HK-2 (cell line): ENCODE data around the gene PPCS.

Source experiments
- DNase-seq: peaks from one replicate; pipeline ENCODE4 v3.0.0-alpha.2; 2018; ENCODE audit not compliant: unreplicated experiment

PPCS gene

DNA sequence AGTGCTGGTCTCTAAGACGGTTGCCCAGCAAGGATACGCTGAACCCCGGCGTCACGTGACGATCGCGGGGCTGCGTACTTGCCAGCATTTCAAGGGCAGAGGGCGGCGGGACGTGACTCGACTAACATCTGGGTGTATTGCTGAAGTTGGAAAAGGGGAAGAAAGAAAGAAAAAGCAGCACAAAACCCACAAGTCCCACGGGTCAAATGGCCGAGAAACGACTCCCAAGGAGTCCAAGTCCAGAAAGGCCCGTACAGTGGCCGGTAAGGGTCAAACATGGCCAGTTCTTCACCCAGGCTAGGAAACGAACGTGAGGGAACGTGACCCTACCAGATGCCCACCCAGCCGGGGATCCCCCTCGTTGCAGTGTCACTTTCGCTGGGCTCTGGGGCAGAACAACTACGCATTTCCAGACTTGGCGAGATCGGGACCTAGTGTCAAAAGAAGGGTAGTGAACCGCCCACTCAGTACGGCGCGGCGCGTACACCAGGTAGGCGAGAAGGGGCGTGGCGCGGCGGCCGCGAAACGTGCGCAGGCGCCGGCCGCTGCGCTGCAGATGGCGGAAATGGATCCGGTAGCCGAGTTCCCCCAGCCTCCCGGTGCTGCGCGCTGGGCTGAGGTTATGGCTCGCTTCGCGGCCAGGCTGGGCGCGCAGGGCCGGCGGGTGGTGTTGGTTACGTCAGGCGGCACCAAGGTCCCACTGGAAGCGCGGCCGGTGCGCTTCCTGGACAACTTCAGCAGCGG lies at the start of gene PPCS, which contains the start of gene ZMYND12:
Gene PPCS, plus strand, starts transcription at position 534 of the 744 bp plus-strand sequence. Its CDS starts 23 bp downstream, at position 557.
Gene ZMYND12, minus strand, starts transcription at position 13 of the 744 bp plus-strand sequence. CDS start 25 bp downstream, outside the sequence.
- DNase-seq = peak; percentile 84

DNA sequence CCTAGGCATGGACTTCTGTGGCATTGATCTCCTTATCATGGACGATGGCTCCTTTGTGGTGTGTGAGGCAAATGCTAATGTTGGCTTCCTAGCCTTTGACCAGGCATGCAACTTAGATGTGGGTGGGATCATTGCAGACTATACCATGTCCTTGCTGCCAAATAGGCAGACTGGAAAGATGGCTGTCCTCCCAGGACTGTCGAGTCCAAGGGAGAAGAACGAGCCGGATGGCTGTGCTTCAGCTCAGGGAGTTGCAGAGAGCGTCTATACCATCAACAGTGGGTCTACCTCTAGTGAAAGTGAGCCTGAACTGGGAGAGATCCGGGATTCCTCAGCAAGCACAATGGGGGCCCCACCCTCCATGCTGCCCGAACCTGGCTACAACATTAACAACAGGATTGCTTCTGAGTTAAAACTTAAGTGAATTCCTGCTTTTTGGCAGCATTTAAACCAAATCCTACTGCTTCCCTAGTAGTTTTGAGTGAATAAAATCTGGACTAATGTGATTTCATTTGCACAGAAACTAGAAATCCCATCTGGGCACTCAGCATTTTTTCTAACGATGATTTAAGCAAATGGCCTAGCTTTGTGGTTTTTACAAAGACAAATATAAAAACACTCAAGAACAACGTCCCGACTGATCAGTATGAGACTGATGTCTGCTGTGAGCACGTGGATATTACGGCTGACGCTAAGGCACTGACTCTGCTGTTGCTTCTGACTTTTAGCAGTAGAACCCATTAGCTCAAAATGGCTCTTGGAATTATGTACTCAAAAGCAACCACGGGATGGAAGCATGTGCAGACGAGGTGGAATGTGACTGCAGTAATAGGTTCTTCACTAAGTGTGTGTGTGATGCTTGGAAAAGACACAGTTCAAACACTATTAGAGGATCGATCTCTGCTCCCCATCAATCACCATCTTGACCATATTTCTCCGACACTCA lies 41.5 kb upstream of the PPCS start:
- no peak for DNase-seq

DNA sequence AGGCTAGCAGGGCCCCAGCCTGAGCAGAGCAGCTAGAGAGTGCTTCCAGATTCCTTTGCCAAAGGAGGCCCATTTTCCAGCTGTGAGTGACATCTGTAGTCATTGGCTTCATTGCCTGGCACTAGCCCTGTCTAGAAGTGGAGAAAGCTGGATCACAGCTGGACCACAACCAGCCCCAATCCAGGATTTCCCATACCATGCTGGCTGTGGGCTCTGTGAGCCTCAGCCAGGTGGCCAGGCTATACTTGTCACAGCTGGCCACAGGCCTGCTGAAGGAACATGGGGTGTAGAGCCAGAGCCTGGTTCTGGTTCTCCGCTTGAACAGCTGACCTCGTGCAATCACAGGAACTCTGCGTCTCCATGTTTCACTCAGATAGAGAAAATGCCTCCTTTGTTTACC lies 39.2 kb upstream of the PPCS start:
- no peak for DNase-seq

DNA sequence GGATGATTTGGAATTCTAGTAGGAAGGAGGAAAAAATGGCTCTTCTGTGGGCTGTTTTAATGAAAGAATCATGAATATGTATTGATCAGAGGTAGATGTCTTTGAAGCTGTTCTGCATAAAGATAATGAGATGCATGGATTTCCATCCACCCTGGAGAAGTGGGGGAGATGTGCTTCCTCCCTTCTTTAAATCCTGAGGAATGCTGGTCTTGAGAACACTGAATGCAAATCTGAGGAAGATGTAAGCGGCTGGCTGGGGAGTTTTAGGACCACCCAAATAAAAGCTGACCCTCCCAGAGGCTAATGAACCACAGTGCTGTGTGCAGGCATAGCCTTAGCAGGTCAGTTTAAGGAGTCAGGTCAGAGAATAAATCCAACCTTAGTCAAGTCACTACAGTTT lies 37.8 kb upstream of the PPCS start:
- DNase-seq = no peak

DNA sequence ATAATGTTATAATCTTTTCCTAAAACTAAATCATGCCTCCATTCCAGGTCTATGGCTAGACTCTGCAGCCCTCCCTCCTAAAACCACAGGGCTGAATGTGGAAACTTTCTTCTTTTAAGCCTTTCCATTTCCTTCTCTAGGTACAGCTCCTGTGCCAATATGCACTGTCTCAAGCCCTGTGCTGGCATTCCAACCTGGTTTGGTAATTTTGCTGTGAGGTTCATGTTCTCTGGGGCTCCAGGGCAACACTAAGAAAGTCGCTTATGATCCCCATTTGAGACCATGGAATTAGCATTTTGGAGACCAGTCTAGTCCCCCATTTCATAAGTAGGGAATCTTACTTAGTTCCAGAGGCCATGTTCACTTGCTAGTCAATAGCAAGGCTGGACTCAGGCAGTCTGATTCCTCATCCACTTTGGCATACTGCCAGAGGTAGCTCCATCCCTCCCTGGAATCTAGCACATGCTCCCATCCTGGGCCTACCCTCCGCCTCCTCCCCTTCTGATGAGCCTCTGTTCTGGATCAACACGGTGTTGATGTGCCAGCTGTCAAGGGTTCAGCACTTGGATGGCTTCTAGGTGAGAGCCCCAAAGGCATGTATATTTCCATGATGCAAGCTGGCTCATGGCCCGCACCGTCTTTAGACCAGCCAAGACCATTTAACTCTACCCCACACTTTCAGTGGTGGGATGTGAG lies 37.1 kb upstream of the PPCS start:
- no peak for DNase-seq

DNA sequence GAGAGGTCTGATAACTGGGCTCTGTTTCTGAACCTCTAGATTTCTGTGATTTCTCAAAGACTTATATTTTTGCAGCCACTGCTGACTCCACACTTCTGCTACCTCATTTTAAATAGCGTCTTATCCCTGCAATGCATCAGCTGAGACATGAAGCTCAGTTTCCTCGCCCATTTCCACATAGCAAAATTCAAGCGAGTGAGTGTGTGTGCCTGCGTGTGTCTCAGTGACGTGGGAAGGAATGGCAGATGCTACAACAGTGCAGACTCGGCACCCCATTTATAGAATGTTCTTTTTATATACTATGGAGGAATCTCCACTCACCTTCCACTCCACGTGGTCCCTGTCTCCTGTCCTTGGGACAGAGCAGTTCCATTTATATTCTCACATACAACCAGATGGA lies 36.2 kb upstream of the PPCS start:
- DNase-seq = no peak

DNA sequence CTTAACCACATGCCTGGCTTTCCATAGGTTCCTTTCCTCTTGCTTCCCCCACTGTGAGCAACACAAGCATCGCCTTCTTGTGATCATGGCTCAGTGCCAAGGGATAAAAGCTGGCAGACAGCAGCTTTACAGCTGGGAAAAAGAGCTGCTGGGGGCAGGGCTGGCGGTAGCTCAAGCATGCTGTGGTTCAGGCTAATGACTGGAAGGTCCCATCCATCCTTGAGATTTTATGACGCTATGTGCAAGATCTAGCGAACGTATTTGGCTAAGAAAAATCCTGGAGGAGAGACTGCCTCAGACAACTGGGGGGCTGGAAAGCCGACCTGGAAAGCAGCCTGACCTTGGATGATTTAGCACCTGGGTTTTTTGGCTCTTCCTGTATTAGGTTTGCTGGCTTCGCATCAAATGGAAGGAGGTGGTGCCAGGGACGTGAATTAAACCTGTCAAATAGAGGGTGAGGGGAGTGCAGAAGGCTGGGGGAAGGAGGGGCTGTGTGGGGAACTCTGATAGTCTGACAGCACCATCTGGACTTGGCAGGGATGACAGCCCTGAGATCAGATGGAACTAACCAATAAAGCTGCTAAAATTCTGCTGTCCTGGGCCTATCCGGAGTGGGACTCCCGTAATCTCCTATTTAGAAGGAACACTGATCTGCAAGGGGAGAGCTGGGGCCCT lies 35.3 kb upstream of the PPCS start:
- peak; percentile 65 for DNase-seq

DNA sequence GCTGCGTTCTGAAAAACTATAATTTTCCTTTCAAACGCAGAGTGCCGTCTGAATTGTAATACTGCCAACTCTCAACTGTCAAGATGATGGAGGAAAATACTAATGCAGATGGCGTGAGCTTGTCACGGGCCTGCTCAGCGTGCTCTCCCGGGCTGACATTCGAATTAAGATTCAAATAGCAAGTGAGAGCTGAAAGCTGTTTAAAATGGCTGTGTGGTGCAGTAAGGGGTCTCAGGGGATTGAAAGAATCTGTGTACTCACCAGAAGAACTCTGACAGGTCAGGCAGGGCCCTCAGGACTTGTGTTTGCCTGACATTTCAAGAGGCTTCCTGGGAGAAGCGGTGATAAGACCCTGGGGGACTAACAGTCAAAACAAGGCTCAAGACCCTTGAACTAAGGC lies 33.6 kb upstream of the PPCS start:
- no peak for DNase-seq

DNA sequence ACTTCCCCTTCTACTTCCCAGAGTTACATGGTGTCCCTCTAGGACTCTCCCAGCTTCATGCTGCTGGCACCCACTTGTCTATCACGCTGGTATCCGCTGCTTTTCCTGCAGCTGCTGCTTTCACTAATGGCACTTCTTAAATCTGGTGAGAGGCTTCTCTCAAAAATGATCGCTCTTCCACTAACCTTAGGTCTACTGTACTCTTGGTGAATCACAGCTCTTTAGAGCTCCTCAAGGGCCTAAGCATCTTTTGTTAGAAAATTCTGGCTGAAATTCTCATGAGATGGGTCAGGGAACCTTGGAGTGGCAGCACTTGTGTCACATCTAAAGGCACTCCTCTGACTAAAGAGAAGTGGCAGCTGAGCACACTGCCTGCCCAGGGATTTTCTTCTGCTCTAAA lies 32.7 kb upstream of the PPCS start:
- DNase-seq = no peak

DNA sequence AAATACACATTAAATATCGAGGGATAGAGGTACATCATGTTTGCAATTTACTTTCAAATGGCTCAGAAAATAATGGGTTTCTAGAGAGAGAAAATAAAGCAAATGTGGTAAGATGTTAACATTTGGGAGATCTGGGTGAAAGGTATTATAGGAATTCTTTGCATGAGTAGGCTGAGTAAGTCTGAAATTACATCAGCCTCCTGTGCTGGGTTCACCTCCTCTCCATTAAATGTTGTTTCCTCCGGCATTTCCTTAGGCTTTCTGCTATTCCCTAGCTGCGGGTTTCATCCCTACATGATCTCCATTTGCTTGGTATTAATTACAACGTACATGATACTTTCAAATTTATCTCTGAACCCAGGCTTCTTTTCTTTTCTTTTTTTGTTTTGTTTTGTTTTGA lies 32.1 kb upstream of the PPCS start:
- DNase-seq = no peak

DNA sequence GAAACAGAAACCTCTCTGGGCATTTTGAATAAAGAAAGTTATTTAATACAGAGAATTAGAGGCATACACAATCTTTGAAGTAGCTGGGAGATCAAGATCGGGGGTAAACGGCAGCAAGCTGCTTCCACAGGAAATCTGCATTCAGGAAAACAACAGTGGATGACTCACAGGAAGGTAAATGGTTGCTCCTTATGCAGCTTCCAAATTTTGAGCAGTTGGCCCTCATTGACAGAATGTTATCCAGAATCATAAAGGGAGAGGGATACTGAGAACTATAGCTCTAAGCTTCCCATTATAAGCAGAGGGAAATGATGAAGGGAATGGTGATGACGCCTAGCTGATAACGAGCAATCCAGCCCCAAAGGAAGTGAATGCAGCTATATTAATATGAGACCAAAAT lies 29.1 kb upstream of the PPCS start:
- DNase-seq = no peak

DNA sequence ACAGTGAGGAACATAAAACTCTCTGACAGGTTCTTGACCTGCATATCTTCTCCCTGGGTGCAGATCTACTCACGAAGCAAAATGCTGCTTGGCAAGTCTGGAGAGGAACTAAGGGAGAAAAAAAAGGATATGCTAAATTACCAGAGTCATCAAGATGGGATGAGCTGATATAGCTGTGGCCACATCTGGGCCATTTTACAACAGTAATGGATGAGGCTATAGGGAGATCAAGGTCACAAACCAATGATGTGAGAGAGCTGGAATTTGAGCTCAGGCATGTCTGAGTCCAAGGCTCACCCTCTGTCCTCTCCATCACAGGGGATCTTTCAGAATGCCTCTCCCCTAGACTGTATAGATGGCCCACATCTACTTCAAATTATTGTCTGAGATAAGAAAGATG lies 26.7 kb upstream of the PPCS start:
- DNase-seq = no peak

DNA sequence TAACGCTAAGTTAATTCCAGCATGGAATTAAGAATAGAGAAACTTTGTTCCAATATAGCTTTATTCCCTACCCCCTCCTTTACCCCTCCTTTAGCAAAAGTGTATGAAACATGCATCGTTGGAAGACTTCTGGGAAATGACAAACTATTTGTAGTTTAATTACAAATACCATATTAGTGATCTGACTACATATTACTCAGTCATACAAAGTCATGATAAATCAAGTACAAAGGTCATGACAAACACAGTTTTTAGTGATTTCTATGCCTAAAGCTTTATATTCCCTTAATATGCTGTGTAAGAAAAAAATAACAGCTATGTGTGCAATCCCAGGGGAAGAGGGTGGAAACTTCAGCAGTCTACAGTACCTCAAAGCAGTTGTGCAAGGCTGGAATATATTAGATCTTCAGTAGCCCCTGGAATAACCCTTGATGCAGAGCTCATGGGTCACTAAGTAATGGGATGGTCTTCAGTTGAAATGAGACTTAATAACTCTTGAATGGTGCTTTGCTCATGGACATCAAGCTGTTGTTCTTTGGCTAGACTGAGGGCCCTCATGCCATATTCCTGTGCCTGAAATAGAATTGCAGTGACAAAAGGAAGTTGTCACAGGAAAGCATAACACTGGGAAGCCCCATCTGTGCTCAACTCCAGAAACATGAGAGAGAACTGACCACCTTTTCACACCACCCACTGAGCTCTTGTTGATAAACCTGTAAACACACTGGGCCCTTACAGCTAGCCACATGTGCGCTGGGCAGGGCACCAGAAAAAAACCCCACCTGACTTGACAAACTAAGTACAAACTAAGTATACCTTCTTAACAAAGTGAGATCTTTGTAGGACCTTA lies 25.8 kb upstream of the PPCS start:
- DNase-seq = no peak

DNA sequence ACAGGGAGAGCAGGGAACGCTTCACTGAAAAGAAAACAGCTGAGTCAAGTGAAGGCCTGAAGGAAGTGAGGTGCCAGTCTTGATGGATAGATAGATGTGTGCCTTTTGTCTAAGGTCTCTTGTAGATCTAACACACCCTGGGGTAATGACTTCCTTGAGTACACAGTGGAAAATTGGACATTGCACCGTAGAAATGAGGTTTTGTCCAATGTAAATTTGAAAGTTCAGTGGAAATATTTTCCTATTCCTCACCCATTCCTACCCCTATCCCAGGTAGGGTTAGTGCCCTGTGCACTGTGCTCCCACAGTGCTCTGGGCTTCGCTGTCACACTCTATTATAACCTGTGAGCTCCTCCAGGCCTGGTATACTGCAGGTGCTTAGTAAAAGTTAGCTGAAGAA lies 24.8 kb upstream of the PPCS start:
- DNase-seq = no peak

DNA sequence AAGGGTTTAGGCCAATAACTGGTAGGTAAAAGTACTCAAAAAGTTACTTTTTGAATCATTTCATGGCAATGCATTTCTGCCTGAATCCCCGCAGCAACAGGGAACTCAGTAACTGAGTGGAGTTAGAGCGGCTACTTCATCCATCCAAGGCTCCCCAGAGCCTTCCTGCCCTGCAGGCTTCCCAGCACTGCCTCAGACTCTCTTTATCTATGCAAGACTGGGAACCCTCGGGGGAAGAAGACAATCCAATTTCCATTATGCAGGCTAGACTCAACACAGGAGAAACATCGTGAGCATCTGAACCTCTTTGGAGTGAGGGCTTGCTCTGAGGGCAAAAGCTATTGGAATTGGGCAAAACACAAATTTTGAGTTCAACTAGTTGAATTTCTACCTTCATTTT lies 23.6 kb upstream of the PPCS start:
- DNase-seq = no peak

DNA sequence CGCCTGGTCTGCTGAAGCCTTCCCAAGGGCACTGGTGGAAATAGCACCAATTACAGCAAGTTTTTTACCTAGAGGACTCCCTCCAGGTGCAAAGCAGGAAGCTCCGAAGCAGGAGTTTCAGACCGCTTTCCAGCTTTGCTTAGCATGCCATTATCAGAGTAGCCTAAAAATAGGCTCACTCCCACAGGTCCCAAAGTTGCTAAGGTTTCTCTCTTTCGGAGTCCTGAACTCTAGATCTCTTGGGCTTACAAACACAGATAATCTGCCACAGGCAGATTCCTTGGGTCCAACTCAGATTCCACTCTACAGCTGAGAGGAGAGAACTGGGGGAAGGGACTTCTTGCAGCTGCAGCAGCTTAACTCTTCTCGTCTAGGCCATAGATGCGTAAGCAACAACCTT lies 23.0 kb upstream of the PPCS start:
- DNase-seq = no peak

DNA sequence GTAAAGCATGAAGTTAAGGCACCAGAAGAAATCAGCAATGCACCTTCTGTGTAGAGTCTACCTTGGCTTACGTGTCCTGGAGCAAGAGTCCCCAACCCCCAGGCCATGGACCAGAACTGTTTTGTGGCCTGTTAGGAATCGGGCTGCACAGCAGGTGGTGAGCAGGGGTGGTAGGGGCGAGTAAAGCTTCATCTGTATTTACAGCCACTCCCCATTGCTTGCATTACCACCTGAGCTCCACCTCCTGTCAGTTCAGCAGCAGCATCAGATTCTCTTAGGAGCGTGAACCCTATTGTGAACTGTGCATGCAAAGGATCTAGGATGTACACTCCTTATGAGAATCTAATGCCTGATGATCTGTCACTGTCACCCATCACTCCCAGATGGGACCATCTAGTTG lies 22.0 kb upstream of the PPCS start:
- no peak for DNase-seq

DNA sequence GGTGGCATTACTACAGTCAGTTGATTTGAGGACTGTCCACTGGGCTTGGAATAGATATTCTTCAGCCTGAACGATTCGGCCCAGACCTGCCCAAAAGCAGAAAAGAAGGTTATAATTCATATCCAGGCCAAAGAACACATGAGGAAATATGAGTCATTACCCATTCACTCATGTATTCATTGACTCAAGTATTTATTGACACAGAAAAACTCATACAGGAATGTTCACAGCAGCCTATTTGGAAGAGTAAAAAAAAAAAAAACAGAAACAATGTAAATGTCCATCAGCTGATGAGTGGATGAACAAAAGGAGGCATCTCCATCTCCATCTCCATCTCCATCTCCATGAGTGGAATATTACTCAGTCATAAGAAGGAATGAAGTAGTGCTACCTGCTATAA lies 16.4 kb upstream of the PPCS start:
- no peak for DNase-seq

DNA sequence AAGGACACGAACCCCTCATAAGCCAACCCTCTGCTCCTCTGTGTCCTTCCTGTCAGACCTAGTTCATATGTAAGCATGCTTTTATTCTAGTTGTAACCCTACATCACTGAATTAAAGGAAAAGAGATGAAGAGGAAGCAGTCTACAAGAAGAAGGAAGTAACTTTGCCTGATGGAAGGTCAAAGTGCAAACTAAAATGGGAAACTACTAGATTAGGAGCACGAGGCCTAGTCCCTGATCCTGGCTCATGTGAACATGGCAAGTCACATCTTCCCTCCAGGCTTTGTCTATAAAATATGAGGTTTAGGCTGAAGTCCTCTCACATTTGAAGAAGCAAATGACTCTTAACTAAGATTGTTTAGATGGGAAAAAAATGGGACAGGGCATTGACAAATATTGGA lies 13.7 kb upstream of the PPCS start:
- no peak for DNase-seq

DNA sequence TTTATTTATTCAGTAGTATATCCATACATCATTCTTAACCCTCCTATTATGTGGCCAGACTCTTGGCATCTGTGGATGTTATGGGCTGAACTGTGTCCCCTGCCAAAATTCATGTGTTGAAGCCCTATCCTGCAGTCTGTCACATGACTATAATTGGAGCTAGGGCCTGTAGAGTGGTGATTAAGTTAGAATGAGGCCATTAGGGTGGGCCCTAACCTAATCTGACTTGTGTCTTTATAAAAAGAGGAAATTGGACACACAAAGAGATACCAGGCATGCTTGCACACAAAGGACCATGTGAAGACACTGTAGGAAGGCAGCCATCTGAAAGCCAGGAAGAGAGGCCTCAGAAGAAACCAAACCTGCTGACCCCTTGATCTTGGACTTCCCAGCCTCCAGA lies 7.1 kb upstream of the PPCS start:
- DNase-seq = no peak

DNA sequence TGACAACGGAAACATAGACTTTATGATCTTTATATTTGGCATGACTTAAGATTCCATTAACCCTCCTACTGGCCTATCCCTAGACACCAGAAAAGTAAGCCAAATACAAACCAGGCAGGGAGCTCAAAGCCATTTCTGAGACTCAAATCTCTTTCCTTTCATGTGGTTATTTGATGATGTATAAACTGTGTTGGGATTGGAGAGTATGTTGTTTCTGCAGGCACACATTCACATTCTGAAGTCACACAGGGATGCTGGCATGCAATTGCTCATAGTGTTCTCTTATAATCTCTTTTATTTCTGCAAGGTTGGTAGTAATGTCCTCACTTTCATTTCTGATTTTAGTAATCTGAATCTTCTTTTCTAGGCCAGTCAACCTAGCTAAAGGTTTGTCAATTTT lies 6.3 kb upstream of the PPCS start:
- DNase-seq = no peak
